IPS DF 4.7 (cell line): ENCODE data around the gene PYDC1.
"Not testable (repeated sequence)": the region's sequence is repeated elsewhere in the genome, so short reads cannot be mapped to it uniquely, and the experiment has no call there.

Experiments
- DNase-seq: peaks from one replicate; pipeline ENCODE4 v3.0.0-alpha.2; 2013; ENCODE audit warnings: low spot score; ENCODE audit errors: extremely low read depth

The PYDC1 gene

GRCh38 chr16:31179747-31180459 lies 37.0 kb downstream of the PYDC1 start, which contains the start of gene FUS:
Gene FUS, plus strand, starts transcription at chr16:31180139. Its CDS starts 76 bp downstream, at chr16:31180215.
- no peak for DNase-seq

GRCh38 chr16:31179219-31179746 lies 37.7 kb downstream of the PYDC1 start:
- no peak for DNase-seq

GRCh38 chr16:31177136-31177535 lies 39.8 kb downstream of the PYDC1 start:
- DNase-seq = no peak

GRCh38 chr16:31170048-31170447 lies 46.9 kb downstream of the PYDC1 start:
- not testable (repeated sequence) for DNase-seq

- DNase-seq = no peak
Measured at GRCh38 chr16:31168848-31169247, 48.1 kb downstream of the PYDC1 start.

- no peak for DNase-seq
Measured at GRCh38 chr16:31167315-31167714, 49.6 kb downstream of the PYDC1 start.
